Fibroblast of lung (primary cell): ENCODE data around the gene ERCC1.

Source experiments
- EZH2 ChIP-seq: IDR thresholded peaks from 2 replicates; pipeline ENCODE4 v1.5.1; 2012; ENCODE audit warnings: low read length, control low read depth, mild to moderate bottlenecking; ENCODE audit errors: missing control alignments
- TF ChIP-seq, protein P1 (sequence below), 2 donors: IDR thresholded peaks in 1 of 2; conservative IDR thresholded peaks in 1 of 2; 1 replicate in 1 of 2; 2 replicates in 1 of 2; pipeline ENCODE4 v1.5.1; 2011 to 2012; ENCODE audit warnings: low read length in 2 of 2, control low read depth in 1 of 2, inconsistent platforms in 1 of 2, low read depth in 1 of 2, mild to moderate bottlenecking in 1 of 2

DNA sequence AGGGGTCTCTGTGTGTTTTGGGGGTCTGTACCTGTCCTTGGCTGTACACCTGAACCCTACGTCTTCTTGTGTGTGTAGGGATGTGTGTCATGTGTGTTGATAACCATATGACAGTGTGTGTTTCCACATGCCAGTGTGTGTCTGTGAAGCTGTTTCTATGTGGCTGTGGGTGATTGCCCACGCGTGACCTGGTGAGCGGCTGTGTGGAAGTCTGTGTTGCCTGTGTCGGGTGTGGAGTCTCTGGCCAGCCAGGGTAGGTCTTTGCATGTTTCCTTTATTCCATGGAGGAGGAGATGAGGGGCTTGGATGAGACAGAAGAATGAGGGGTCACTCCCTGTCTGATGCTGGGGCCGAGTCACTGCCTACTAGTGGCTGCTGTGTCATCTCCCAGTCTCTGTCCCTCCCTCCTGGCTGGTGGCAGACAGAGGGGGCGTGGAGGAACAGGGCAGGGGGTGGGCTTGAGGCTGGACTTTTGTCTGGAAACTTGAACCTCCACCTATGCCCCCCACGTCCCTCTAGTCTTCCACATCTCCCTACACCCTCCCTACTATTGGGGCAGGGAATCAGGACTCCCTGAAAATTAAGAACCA lies 41.2 kb upstream of the ERCC1 start:
- TF ChIP-seq, protein P1, sequence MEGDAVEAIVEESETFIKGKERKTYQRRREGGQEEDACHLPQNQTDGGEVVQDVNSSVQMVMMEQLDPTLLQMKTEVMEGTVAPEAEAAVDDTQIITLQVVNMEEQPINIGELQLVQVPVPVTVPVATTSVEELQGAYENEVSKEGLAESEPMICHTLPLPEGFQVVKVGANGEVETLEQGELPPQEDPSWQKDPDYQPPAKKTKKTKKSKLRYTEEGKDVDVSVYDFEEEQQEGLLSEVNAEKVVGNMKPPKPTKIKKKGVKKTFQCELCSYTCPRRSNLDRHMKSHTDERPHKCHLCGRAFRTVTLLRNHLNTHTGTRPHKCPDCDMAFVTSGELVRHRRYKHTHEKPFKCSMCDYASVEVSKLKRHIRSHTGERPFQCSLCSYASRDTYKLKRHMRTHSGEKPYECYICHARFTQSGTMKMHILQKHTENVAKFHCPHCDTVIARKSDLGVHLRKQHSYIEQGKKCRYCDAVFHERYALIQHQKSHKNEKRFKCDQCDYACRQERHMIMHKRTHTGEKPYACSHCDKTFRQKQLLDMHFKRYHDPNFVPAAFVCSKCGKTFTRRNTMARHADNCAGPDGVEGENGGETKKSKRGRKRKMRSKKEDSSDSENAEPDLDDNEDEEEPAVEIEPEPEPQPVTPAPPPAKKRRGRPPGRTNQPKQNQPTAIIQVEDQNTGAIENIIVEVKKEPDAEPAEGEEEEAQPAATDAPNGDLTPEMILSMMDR (conservative IDR thresholded peaks at IDR 0.05 in 1 of 2, IDR thresholded peaks at IDR 0.05 in 1 of 2; ENCODE audit: low read depth in 1 of 2, low read length in 2 of 2): no peak
- no peak for TF ChIP-seq EZH2
